Suprapubic skin (tissue), 3 donors: ENCODE data around the gene FCRL3.

Experiments used
- POLR2A ChIP-seq, 2 donors: fragments of 450-650 bp; IDR thresholded peaks; one replicate each; pipeline ENCODE4 v1.6.1; 2017; ENCODE audit warnings: antibody characterized with exemption in 2 of 2, mild to moderate bottlenecking in 2 of 2, moderate library complexity in 2 of 2
- TF ChIP-seq, protein P1 (sequence below), 2 donors: fragments of 200-600 bp in 1 of 2; fragments of 450-650 bp in 1 of 2; sonication (generic) in 1 of 2; IDR thresholded peaks; one replicate each; pipeline ENCODE4 v1.5.1; 2016 to 2019; ENCODE audit warnings: antibody characterized with exemption in 2 of 2, mild to moderate bottlenecking in 1 of 2, moderate library complexity in 1 of 2

DNA sequence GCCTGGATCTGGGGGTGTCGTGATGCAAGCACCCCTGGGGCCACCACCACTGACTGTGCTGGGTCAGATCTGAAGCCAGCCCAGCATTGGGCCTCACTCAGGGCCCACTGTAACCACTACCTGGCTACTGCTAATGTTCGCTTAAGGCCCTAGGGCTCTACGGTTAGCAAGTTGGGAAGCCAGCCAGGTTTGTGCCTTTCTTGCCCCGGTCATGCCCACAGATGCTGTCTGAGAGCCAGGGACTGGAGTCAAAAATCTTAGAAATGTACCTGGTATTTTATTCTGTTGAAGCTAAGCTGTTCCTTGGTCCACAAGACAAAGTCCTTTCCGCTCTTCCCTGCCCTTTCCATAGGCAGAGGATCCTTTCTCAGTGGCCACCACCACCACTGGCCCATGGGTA lies 15.2 kb upstream of the FCRL3 start:
- TF ChIP-seq POLR2A (IDR thresholded peaks at IDR 0.05) = no peak
- TF ChIP-seq, protein P1, sequence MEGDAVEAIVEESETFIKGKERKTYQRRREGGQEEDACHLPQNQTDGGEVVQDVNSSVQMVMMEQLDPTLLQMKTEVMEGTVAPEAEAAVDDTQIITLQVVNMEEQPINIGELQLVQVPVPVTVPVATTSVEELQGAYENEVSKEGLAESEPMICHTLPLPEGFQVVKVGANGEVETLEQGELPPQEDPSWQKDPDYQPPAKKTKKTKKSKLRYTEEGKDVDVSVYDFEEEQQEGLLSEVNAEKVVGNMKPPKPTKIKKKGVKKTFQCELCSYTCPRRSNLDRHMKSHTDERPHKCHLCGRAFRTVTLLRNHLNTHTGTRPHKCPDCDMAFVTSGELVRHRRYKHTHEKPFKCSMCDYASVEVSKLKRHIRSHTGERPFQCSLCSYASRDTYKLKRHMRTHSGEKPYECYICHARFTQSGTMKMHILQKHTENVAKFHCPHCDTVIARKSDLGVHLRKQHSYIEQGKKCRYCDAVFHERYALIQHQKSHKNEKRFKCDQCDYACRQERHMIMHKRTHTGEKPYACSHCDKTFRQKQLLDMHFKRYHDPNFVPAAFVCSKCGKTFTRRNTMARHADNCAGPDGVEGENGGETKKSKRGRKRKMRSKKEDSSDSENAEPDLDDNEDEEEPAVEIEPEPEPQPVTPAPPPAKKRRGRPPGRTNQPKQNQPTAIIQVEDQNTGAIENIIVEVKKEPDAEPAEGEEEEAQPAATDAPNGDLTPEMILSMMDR (IDR thresholded peaks at IDR 0.05) = no peak
